ENCODE measurements around the gene SPAG7. TPM values are rescaled to one million over a fixed set of nuclear protein-coding genes. Genes with fewer than 3 reads are reported as not detected.

SPAG7 gene
- total and polyA plus RNA-seq, 3 donors from 2014 or later: 54.9 to 79.5 (median 66.1) TPM

GRCh38 chr17:4972322-4972721 is 4.7 kb upstream of the SPAG7 start:
- H3K36me3 ChIP-seq (ENCODE audit: low read depth, missing control alignments): no peaks in the 10 kb centered on the region
- WGBS, 2 donors: 90 to 92% methylated on average over 11 to 12 of the region's 12 CpGs
- no peaks in the 10 kb centered on the region for H3K9me3 ChIP-seq
- H3K27me3 ChIP-seq: no peaks in the 10 kb centered on the region
- TF ChIP-seq CTCF (IDR thresholded peaks at IDR 0.05) (no peak), POLR2A (IDR thresholded peaks at IDR 0.05) (no peak)
- no peak overlapping the region for H3K4me3 ChIP-seq
- H3K4me1 ChIP-seq: peaks cover 10% of the 10 kb centered on the region
- DNase-seq: no peak
- intact Hi-C loops (cut with DNase I; ENCODE audit: low total_unique reads): no loop called here
- H3K27ac ChIP-seq: no peak overlapping the region

- intact Hi-C loops (cut with DNase I; ENCODE audit: low total_unique reads): no loop called here
- Histone ChIP-seq H3K4me3 (no peak overlapping the region), H3K36me3 (ENCODE audit: low read depth, missing control alignments) (no peaks in the 10 kb centered on the region), H3K27me3 (no peaks in the 10 kb centered on the region), H3K4me1 (peaks cover 10% of the 10 kb centered on the region), H3K27ac (no peak overlapping the region), H3K9me3 (no peaks in the 10 kb centered on the region)
- TF ChIP-seq CTCF (IDR thresholded peaks at IDR 0.05) (no peak), POLR2A (IDR thresholded peaks at IDR 0.05) (no peak)
- WGBS, 2 donors: 75 to 87% methylated on average over 6 of the region's 6 CpGs
- no peak for DNase-seq
Measured at GRCh38 chr17:4971826-4972225, 4.2 kb upstream of the SPAG7 start.

- Histone ChIP-seq H3K4me1 (peaks cover 21% of the 10 kb centered on the region), H3K4me3 (no peak overlapping the region), H3K9me3 (no peaks in the 10 kb centered on the region), H3K27ac (no peak overlapping the region), H3K27me3 (no peaks in the 10 kb centered on the region), H3K36me3 (ENCODE audit: low read depth, missing control alignments) (no peaks in the 10 kb centered on the region)
- WGBS, 2 donors: 98% methylated on average over 8 of the region's 8 CpGs
- no peak for TF ChIP-seq CTCF (IDR thresholded peaks at IDR 0.05)
- TF ChIP-seq POLR2A (IDR thresholded peaks at IDR 0.05): no peak
- no peak for DNase-seq
- intact Hi-C loops (cut with DNase I; ENCODE audit: low total_unique reads): no loop called here
Measured at GRCh38 chr17:4970273-4970672, 2.7 kb upstream of the SPAG7 start.

GRCh38 chr17:4969551-4970173 is 2.0 kb upstream of the SPAG7 start:
- Histone ChIP-seq H3K4me1 (peaks cover 22% of the 10 kb centered on the region), H3K4me3 (no peak overlapping the region), H3K9me3 (no peaks in the 10 kb centered on the region), H3K27ac (peak overlapping the region in 1 of 2 donors; percentile 97), H3K36me3 (ENCODE audit: low read depth, missing control alignments) (no peaks in the 10 kb centered on the region), H3K27me3 (no peaks in the 10 kb centered on the region)
- WGBS, 2 donors: 68 to 70% methylated on average over 15 to 16 of the region's 16 CpGs
- no peak for DNase-seq
- TF ChIP-seq POLR2A (IDR thresholded peaks at IDR 0.05): no peak
- intact Hi-C loops (cut with DNase I; ENCODE audit: low total_unique reads): no loop called here

- intact Hi-C loops (cut with DNase I; ENCODE audit: low total_unique reads): no loop called here
- no peak overlapping the region for H3K4me3 ChIP-seq
- H3K27ac ChIP-seq: peak overlapping the region in 1 of 2 donors; percentile 97
- H3K9me3 ChIP-seq: no peaks in the 10 kb centered on the region
- TF ChIP-seq POLR2A (IDR thresholded peaks at IDR 0.05): no peak
- DNase-seq: no peak
- H3K4me1 ChIP-seq: peaks cover 22% of the 10 kb centered on the region
- no peaks in the 10 kb centered on the region for H3K36me3 ChIP-seq (ENCODE audit: low read depth, missing control alignments)
- no peaks in the 10 kb centered on the region for H3K27me3 ChIP-seq
- 40 to 60% methylated on average over 15 of the region's 15 CpGs for WGBS, 2 donors
Measured at GRCh38 chr17:4969047-4969550, 1.5 kb upstream of the SPAG7 start.
